ENCODE results near the gene PRR7.

PRR7 gene

DNA sequence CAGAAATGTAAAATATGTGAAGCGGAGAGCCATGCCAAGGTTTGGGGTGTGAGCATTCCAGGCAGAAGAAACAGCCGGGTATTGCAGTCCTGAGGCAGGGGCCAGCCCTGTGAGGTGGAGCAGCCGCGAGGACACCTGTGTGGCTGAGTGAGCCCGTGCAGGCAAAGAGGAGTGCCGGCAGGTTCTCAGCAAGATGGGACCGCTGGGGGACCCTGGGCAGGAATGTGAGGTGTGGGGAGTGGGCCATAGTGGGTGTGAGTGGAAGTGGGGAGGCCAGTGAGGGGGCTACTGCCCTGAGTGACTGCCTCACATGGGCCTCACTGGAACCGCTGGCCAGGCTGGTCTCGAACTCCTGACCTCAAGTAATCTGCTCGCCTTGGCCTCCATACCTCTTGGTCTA is 8.1 kb upstream of the PRR7 start:
- no peak for DNase-seq

DNA sequence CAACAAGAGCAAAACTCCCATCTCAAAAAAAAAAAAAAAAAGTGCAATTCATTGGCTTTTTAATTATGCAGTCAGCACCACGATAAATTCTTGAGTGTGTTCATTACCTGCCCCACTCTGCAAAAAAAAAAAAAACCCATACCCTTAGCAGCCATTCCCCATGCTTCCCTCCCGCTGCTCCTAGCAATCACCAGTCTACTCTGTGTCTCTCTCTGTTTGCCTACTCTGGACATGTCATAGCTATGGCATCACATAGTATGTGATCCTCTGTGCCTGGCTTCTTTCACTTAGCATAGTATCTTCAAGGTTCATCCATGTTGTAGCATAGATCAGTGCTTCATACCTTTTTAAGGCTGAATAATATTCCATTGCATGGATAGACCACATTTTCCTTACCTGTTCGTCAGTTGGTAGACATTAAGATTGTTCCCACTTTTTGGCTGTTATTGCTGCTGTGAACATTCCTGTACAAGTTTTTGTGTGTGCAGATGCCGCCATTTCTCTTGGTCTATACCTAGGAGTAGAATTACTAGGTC is 7.0 kb upstream of the PRR7 start:
- DNase-seq = no peak

DNA sequence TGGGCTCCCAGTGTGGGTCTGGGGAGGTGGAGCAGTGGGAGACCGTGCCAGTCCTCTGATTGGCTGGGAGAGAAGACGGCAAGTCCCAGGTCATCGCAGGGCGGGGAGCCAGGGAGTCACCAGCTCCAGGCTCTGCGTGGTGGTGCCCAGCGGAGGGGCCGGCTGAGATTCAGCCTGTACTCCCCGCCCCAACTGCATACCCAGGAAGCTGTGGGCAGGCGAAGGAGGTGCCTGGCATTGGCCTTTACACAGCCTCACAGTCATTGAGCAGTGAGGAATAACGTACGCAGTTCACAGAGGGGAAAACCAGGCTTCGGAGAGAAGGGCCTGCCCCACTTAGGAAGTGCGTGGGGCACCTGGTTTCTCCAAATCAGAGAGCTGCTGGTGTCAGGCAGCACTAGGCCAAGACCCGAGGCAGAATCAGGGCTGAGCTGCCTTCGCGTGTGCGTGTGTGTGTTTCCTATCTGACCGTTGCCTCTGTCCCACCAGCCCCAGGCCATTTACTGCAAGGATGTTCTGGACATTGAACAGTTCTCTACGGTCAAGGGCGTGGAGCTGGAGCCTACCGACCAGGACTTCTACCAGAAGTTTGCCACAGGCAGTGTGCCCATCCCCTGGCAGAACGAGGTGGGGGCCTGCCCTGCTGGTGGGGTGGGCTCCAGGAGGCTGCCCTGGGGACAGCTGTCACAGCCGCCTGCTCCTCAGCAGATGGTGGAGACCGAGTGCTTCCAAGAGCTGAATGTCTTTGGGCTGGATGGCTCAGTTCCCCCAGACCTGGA is 6.2 kb upstream of the PRR7 start:
- no peak for DNase-seq

DNA sequence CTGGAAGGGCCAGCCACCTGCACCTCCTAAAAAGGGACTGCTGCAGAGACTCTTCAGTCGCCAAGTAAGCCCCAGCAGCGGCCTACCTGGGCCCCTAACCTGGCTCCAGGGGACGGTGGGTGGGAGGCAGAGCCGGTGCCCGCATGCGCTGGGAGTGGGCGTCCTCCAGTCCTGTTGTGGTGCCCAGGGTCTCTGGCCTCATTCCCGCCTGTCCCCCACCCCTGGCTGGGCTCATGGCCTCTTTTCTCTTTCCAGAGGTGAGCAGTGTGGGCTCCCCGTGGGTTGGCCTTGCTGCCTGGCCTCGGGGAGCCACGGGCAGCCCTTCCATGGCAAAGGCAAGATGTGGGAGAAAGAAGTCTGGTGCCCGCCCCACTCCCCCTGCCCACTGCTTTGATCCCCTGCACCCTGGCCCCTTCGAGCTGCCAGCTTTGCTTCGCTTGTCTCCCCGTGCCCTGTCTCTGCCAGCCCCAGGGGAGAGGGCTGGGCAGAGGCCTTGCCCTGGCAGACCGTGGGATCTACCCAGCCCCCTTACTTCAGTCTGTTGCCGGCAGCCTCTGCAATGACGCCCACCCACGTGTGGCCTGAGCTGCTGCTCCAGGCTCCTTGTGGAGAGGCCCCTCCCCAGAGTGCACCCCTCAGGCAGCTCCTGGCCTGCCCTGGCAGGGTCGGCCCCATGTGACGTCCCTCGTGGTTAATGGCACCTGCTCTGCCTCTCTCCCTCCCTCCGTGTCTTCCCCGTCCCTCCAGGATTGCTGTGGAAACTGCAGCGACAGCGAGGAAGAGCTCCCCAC is 5.4 kb upstream of the PRR7 start:
- no peak for DNase-seq

DNA sequence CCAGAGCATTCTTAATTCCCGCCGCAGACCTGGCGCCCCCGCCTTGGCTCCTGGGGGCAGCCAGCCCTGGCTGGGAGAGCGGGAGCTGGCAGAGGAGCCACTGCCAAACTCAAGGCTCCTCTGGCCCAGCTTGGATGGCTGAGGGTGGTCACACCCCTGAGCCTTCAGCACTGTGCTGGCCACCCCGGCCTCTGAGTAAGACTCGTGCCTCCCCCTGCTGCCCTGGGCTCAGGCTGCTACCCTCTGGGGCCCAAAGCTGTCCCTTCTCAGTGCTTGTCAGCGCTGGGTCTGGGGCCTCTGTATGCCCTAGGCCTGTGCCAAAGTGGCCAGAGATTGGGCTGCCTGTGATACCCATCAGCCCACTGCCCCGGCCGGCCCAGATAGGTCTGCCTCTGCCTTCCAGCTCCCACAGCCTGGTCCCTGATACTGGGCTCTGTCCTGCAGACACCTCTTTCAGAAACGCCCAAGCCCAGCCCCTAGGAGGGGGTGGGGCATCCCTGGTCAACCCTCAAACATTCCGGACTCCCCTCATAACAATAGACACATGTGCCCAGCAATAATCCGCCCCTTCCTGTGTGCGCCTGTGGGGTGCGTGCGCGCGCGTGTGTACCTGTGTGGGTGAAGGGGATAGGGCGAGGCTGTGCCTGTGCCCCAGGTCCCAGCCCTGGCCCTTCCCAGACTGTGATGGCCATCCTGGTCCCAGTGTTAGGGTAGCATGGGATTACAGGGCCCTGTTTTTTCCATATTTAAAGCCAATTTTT is 4.4 kb upstream of the PRR7 start:
- DNase-seq = no peak

DNA sequence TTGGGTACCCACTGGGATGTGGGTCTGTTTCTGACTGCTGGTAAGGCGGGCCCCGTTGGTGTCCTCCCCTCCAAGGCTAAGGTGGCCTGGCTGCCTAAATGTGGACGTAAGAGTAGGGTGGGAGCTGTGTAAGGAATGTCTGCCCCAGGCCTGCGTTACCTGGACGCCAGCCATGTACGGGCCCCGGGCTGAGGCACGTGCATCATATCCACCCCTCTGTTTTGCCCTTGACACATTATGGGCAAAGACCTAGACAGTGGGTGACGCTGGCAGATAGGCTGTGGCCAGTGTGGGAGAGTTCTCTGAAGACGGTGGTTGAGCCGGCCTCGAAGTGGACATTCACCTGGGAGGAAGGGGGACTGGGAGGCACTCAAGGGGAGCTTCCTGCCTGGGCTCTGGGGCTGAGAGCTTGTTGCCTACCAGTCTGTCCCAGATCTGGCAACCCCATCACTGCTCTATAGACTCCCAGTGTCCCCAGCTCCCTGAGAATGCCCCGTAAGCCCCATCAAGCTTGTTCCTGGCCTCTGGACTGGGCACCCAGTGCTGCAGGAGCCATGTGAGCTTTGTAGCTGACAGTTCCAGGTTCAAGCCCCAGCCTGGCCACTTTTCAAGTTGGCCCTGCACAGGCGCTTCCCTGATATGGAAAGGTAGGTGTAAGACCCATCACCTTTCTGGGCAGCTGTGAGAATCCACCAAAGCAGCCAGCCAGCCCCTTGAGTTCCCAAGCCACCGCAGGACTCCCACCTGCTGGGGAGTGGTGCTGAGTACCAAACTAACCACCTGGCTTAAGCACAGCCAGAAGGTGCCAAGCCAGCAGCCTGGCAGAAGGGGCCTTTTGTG is 3.2 kb upstream of the PRR7 start:
- DNase-seq = no peak

DNA sequence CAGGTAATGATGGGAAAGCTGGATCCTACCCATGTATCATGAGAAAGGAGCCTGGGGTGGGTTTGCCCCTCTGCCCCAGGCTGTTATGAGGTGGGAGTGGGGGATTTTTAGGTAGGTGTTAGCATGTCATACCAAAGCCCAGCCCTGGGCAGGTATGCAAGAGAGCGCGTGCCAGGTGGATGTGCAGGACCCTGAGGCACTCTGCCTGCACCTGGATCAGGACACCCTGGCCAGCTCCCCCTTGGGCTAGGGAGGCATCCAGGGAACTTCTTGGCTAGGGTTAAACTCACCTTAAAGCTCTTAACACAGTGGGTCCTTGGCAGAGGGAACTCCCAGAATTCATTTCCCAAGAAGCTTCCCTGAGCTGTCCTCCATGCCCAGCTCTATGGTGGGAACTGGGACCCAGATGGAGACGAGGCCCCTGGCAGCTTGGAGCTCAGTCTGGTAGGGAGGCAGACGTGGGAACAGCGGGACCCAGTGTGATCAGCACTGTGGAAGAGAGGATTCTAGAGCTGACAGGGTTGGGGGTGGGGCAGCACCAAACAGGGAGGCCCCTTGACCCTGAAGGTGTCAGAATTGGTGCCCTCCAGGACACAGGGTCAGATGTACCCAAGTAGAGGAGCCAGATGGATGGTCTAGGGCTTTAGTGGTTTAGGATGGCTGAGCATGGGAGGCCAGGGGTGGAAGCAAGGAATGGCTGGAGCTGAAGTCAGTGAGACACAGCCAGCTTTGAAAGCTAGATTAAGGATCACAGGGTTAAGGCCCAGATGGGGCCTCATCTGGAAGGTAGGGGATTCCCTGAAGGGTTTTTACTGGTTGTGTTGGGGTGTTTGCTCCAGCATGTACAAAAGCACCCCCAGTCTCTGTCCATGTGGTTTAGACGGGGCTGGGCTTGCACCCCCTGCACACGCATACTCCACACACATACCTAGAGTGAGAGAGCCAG is 2.2 kb upstream of the PRR7 start:
- no peak for DNase-seq

DNA sequence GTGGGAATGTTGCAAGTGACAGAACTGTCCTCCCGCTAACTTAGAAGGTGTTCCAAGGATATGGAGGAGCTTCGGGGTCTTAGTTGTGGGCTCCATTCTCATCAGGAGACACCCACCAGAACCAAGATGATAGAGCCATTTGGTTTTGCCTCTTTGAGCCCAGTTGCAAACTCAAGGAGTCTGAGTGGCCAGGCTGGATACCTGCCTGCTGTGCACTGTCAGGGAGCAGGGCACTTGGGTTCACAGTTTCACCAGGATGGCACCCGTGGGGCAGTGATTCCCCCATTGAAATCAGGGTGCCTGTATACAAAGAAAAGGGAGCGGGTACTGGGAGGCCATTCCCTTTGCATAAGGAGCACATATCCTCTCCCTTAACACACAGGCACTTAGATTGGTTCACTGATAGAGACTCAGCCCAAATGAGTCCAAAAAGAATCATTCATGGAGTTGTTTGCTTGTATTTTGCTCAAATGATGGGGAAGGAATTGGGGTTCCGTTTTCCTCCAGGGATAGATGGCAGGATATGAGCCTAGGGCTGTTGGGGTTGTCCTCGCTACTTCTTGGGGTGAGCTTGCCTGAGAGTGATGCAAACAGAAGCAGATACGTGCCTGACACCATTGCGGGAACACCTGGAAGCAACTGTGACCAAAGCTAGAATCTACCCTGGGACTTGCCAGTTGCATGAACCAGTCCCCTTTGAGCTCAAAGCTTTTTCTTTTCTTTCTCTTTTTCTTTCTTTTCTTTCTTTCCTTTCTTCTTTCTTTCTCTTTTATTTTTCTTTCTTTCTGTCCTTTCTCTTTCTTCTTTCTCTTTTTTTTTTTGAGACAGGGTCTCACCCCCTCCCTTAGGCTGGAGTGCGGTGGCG is 1.3 kb upstream of the PRR7 start:
- no peak for DNase-seq

DNA sequence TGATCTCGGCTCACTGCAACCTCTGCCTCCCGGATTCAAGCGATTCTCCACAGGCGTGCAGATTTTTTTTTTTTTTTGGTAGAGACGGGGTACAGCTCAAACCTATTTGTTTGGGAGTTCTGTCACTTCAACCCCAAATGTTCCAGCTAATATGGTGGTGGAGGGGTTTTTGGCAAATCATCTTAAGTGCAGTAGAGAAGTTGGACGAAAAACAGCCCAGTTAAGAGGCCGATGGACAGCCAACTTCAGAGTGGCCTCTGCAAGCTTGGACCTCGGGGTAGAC is 756 bp upstream of the PRR7 start:
- DNase-seq = no peak

DNA sequence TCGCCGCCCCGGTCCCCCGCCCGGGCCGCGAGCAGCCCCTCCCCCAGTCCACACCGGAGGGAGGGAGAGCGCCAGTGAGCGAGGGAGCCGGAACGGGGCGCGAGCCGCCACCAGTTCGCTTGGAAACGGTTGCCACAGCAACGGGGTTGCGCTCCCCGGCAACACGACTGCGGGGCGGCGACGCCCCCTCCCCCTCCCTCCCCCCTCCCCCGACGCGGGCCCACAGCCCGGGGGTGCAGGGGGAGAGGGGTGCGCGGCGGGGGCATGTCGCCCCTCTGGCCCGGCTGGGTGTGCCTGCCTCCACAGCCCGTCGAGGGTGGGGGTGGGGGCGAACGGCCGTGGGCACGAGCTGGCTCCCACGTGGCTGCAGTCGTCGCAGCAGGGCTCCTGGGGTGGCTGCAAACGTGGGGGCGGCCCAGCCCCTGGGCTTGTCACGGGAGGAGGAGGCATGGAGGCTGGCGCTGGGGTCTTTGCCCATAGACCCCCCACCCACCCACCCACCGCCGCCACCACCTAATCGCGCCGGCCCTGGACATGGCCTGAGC is 524 bp downstream of the PRR7 start:
- no peak for DNase-seq

DNA sequence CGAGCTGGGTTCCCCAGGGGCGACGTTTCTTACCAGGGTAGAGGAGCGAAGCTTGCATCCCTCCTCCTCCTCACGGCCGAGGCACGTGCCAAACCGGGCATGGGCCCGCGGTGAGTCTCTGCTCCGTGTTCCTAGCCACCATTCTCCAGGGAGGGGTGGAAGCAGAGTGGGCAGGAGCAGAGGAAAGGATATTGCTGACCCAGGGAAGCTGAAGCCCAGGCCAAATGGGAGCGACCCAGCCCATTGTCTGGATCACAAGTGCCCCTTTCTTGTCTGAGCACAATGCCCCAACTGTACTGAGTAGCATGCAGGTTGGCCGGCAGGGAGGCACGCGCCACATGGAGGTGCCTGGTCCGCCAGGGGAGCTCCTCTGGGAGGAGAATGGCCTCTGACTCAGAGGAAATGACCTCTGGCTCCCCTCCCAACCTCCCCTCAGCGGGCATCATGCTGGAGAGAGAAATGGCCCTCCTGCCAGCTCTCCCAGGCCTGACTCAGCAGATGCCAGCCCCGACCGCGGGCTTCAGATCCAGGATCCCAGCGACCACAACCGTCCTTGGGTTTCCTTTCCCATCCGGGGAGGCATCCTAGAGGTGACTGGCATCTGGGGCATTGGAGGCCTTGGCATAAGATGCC is 1.1 kb downstream of the PRR7 start:
- no peak for DNase-seq

DNA sequence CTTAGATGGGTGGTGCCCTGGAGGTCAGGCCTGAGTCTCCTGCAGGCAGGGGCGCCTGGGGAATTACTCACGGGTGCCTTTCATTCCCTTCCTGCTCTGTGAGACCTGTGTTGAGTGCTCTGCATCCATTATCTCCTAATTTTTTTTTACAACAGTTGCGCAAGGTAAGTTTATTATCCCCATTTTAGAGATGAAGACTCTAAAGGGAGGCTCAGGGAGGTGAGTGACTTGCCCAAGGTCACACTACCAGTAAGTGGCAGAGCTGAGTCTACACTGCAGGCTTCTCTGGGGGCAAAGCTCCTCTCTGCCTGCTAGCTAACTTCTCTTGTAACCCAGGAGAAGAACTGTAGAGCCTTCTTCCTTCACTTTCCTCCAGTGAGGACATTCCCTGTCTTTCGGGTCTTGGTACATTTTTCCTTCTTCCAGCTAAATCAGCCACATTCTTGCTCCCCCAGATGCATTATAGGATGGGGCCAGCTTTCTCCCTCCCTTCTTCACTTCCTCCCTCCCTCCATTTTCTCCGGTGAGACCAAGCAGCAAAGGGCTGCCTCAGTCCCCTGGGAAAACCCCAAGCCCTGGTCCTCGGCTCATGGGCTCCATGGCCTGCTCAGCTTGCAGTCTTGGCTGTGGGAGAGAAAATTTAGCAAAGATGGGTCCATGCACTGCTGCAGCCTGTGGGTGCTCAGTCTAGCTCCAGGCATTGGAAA is 1.8 kb downstream of the PRR7 start:
- DNase-seq = no peak

DNA sequence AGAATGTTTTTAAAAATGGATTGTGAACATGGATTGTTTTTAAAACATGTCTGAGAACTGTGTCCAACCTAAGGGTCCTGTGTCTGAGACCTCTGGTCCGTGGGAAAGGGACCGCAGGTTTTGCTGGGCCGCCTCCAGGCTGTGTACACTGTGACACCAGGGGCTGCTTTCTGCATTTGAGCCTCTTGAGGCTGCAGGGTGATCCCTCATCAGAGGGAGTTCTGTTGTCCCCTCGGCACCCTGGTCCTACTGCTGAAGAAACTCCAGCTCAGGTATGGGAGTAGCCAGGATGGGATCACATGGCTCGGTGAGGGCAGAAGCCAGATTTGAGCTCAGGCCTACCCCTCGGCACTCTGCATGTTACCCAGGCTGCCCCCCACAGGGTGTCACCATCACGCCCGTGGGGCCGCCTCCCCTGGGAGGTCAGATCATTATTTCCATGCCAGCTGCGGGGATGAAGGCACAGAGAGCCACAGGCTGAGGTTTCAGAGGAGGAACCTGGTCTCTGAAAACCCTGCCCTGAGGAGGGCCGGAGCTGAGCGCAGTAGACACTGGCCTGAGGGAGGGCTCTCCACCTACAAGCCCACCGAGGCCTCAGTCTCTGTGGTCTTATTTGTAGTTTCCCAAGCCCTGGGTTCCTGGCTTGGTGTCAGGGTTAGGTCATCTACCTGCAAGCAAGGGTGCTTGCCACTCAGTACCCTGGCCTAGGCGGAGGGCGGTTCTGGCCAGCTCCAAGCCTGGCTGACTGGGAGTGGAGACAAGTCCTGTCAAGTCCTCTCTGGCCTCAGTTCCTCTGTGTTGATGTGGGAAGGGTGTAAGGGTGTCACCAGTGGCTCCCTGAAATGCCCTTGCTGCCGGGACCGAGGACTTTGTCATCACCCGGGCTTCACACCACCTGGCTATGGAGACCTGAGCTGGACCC is 2.8 kb downstream of the PRR7 start:
- DNase-seq = no peak

DNA sequence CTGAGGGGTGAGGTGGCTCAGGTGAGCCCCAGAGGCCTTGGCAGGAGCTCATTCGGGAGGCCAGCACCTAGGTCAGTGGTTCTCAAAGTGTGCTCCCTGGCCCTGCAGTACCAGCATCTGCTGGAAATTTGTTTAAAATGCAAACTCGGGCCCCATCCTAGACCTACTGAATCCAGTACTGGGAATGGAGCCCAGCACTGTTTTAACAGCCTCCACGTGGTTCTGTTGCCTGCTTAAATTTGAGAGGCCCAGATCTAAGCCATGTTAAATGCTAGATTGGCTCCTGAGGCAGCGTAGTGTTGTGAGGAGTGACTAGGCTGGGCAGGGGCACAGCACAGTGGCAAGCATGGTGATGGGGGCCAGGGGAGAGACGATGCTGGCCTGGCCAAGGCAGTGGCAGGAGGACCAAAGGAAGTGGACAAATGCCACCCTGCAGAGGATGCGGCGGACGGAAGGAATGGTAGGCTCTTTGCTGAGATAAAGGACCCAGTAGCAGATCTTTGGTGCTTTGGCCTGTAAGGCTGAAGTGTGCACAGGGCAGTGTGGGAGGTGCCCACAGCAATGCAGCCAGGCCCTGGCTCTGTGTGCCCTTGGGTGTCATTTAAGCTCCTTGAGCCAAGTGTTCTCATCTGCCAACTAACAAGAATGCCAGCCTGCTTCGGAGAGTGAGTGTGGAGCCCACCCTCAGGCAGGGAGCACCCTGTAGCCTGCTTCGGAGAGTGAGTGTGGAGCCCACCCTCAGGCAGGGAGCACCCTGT is 4.2 kb downstream of the PRR7 start:
- no peak for DNase-seq

DNA sequence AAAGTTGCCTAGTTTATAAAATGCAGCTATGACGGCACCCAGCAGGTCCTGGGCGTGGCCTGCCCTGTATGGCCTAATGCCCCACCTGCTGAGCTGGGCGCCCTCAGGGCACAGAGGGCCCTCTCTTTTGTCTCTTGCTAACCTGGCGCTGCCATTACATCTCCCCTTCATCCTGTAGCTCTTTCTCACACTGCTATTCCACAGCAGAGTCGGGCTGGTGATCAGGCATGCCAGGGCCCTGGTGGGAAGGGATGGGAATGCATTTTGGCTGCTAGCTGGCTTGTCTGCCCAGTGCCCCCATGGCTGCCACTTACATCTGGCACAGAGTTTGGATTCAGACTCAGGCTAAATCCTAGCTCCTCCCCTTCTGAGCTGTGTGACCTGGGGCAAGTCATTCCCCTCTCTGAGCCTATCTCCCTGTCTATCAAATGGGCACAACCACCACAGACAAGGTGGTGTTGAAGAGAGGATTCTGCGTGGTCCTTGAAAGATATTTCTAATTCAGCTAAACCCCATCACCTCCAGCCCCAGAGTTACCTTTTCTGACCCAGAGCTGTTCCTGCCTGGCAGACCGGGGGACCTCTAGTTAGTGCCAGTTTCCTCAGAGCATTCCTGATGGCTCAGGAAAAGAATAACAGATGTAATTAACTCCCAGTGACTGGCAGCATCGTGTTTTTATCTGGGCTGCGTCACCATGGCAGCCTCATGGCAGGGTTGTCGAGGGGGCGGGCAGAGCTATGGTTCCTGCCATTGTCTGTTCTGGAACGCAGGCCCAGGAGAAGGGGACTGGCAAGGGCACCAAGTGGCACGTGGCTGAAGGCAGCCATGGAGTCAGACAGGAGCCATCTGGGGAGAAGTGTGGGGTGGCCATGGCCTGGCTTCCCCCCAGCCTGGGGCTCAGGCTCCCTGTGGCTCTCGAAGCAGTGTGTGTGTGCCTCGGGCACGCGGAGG is 6.3 kb downstream of the PRR7 start:
- DNase-seq = no peak

DNA sequence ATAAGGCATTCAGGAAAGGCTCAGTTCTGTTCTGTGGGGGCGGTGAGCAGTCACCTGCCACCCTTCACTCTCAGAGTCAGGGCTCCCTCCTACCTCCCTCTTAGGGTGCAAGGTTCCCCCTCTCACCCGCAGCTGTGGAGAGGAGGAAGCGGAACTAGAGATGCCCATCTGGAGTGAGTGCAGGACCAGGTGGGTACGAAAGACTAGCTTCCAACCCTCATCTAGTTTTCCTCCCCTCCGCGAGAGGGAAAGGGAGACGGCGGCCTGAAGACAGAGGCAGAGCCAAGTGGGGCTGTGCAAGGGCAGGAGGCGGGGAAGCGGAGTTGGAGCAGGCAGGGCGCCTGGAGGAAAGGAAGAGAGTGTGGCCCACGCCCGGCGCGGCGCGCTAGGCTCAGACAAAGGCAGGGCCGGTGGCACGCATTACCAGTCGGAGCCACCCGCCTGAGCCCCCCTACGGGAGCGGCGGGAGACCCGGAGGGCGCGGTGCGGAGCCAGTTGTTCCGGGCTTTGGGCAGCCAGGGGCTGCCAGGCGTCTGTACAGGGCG is 7.3 kb downstream of the PRR7 start:
- no peak for DNase-seq

Data from DMS 273 treated with DMSO at 0.1 percent for 48 hours (cell line).